Measurements from ENCODE around the gene ZNF800. TPM values are rescaled to one million over a fixed set of nuclear protein-coding genes. Genes with fewer than 3 reads are reported as not detected.

Gene ZNF800
- total and polyA plus RNA-seq, 3 experiments from 2014 or later = 43.8 to 51.5 (median 43.8) TPM

DNA sequence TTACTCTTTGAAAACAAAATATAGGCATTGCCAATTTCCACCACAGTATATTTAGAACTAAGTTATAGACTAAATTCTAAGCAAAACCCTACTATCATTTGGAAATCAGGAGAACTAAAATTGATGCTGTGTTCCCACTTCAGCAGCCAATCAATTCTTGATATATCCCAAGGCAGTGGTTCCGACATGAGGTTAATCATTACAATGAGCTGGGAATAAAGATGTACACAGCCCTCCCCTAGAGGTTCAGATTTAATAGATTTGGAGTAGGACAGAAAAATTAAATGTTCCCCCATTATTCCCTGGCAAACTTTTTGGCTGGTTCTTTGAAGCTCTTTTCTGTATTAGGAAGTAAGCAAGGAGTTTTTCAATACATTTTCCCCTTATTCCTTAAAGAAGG lies 15.1 kb downstream of the ZNF800 start:
- H3K36me3 Mint-ChIP-seq = peaks cover 3 to 66% (median 19%) of the 10 kb centered on the region in 3 donors
- Histone ChIP-seq H3K4me1 (ENCODE audit: insufficient read depth, low read length) (peaks cover 39% of the 10 kb centered on the region), H3K4me3 (ENCODE audit: low read length) (no peak overlapping the region), H3K36me3 (ENCODE audit: insufficient read depth, low read length) (peaks cover 18% of the 10 kb centered on the region), H3K27ac (ENCODE audit: low read depth, low read length) (no peak overlapping the region), H3K9me3 (ENCODE audit: low read length) (no peaks in the 10 kb centered on the region), H3K27me3 (ENCODE audit: insufficient read depth, low read length, poor library complexity, severe bottlenecking) (no peaks in the 10 kb centered on the region)
- peaks cover 64 to 91% (median 79%) of the 10 kb centered on the region in 3 donors for H3K4me1 Mint-ChIP-seq
- H3K9me3 Mint-ChIP-seq = no peaks in the 10 kb centered on the region
- H3K27me3 Mint-ChIP-seq = no peaks in the 10 kb centered on the region
- DNase-seq = no peak
- ChIA-PET CTCF (interaction anchor here (2.0 to 2.1 kb wide), 2 partner anchors 30 to 70 kb away, joined by 7 to 8 read pairs; no protein-coding TSS in a partner anchor), POLR2A (interaction anchor here (0.7 kb wide), 1 partner anchor 15 kb away, joined by 3 read pairs; the partner anchor contains the start of gene ZNF800)
- peak overlapping the region in 1 of 7 donors; percentile 6 for H3K4me3 Mint-ChIP-seq
- peak overlapping the region in 4 of 8 donors; percentile 17 to 36 (median 28) for H3K27ac Mint-ChIP-seq

DNA sequence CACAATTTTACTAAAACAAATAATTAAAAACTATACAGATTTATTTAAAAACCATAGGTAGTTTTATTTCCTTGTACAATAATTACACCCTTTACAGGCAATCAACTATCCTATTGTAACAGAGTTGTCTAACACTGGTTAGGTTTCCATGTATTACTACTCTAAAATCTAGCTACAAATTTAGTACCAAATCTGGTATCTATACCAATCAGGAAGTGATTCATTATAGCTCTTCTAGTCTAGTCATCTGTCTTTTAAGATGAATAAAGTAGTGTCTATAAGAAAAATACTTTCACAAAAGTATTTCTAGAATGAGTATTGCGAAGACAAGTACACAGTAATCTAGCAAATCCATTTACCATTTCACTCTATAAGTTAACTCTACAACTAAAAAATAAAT lies 16.9 kb downstream of the ZNF800 start:
- H3K4me3 Mint-ChIP-seq = no peak overlapping the region
- H3K4me3 ChIP-seq (ENCODE audit: low read length) = no peak overlapping the region
- peaks cover 3 to 67% (median 20%) of the 10 kb centered on the region in 3 donors for H3K36me3 Mint-ChIP-seq
- no peak for DNase-seq
- no peak overlapping the region for H3K27ac ChIP-seq (ENCODE audit: low read depth, low read length)
- peaks cover 18% of the 10 kb centered on the region for H3K36me3 ChIP-seq (ENCODE audit: insufficient read depth, low read length)
- H3K9me3 ChIP-seq (ENCODE audit: low read length) = no peaks in the 10 kb centered on the region
- H3K27me3 Mint-ChIP-seq = no peaks in the 10 kb centered on the region
- no peak overlapping the region for H3K27ac Mint-ChIP-seq
- ChIA-PET CTCF (no interaction called here), POLR2A (no interaction called here)
- H3K9me3 Mint-ChIP-seq = no peaks in the 10 kb centered on the region
- peaks cover 26% of the 10 kb centered on the region for H3K4me1 ChIP-seq (ENCODE audit: insufficient read depth, low read length)
- no peaks in the 10 kb centered on the region for H3K27me3 ChIP-seq (ENCODE audit: insufficient read depth, low read length, poor library complexity, severe bottlenecking)
- H3K4me1 Mint-ChIP-seq = peaks cover 51 to 83% (median 68%) of the 10 kb centered on the region in 3 donors

GRCh38 chr7:127367679-127368078 lies 24.8 kb downstream of the ZNF800 start:
- no peak overlapping the region for H3K27ac ChIP-seq (ENCODE audit: low read depth, low read length)
- Mint-ChIP-seq H3K36me3 (peaks cover 0 to 51% (median 9%) of the 10 kb centered on the region in 3 donors), H3K27me3 (no peaks in the 10 kb centered on the region), H3K4me1 (peaks cover 30 to 38% (median 36%) of the 10 kb centered on the region in 3 donors), H3K27ac (peak overlapping the region in 1 of 8 donors; percentile 30), H3K4me3 (no peak overlapping the region), H3K9me3 (no peaks in the 10 kb centered on the region)
- no peak for DNase-seq
- ChIA-PET CTCF (interaction anchor here (1.2 kb wide), 1 partner anchor 20 kb away, joined by 3 read pairs; no protein-coding TSS in a partner anchor), POLR2A (no interaction called here)
- no peaks in the 10 kb centered on the region for H3K9me3 ChIP-seq (ENCODE audit: low read length)
- H3K4me3 ChIP-seq (ENCODE audit: low read length) = no peak overlapping the region
- no peaks in the 10 kb centered on the region for H3K36me3 ChIP-seq (ENCODE audit: insufficient read depth, low read length)
- no peaks in the 10 kb centered on the region for H3K27me3 ChIP-seq (ENCODE audit: insufficient read depth, low read length, poor library complexity, severe bottlenecking)
- no peaks in the 10 kb centered on the region for H3K4me1 ChIP-seq (ENCODE audit: insufficient read depth, low read length)

GRCh38 chr7:127366680-127367079 lies 25.8 kb downstream of the ZNF800 start:
- Histone ChIP-seq H3K9me3 (ENCODE audit: low read length) (no peaks in the 10 kb centered on the region), H3K27ac (ENCODE audit: low read depth, low read length) (no peak overlapping the region), H3K36me3 (ENCODE audit: insufficient read depth, low read length) (no peaks in the 10 kb centered on the region), H3K27me3 (ENCODE audit: insufficient read depth, low read length, poor library complexity, severe bottlenecking) (no peaks in the 10 kb centered on the region), H3K4me1 (ENCODE audit: insufficient read depth, low read length) (no peaks in the 10 kb centered on the region), H3K4me3 (ENCODE audit: low read length) (no peak overlapping the region)
- DNase-seq = no peak
- POLR2A ChIA-PET = no interaction called here
- Mint-ChIP-seq H3K27ac (peak overlapping the region in 4 of 8 donors; percentile 20 to 95 (median 30)), H3K27me3 (no peaks in the 10 kb centered on the region), H3K9me3 (no peaks in the 10 kb centered on the region), H3K36me3 (peaks cover 0 to 51% (median 9%) of the 10 kb centered on the region in 3 donors), H3K4me1 (peaks cover 30 to 34% (median 30%) of the 10 kb centered on the region in 3 donors), H3K4me3 (no peak overlapping the region)
- CTCF ChIA-PET = interaction anchor here (1.2 kb wide), 1 partner anchor 11 kb away, joined by 4 read pairs; no protein-coding TSS in a partner anchor

DNA sequence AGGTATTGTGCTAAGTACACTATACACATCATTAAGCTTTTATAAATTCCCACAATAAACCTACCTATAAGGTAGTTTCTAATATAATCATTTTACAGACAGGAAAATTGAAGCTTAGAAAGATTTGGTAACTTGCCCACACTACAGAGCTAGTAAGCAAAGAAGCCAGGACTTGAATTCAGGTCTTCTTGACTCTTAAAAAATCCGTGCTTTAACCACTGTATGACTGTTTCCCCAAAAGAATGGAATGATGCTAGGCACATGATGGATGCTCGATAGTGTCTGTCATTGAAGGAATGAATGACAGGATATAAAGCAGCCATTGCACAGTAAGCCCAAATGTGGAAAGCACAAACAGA lies 26.6 kb downstream of the ZNF800 start:
- Histone ChIP-seq H3K4me3 (ENCODE audit: low read length) (no peak overlapping the region), H3K9me3 (ENCODE audit: low read length) (no peaks in the 10 kb centered on the region), H3K27ac (ENCODE audit: low read depth, low read length) (no peak overlapping the region), H3K36me3 (ENCODE audit: insufficient read depth, low read length) (peaks cover 2% of the 10 kb centered on the region), H3K27me3 (ENCODE audit: insufficient read depth, low read length, poor library complexity, severe bottlenecking) (no peaks in the 10 kb centered on the region), H3K4me1 (ENCODE audit: insufficient read depth, low read length) (no peaks in the 10 kb centered on the region)
- Mint-ChIP-seq H3K27ac (peak overlapping the region in 1 of 8 donors; percentile 5), H3K4me1 (peaks cover 26 to 30% (median 30%) of the 10 kb centered on the region in 3 donors), H3K9me3 (no peaks in the 10 kb centered on the region), H3K4me3 (no peak overlapping the region), H3K27me3 (no peaks in the 10 kb centered on the region), H3K36me3 (peaks cover 0 to 50% (median 7%) of the 10 kb centered on the region in 3 donors)
- ChIA-PET CTCF (interaction anchor here (1.2 to 1.8 kb wide), 2 partner anchors 11 to 18 kb away, joined by 4 to 5 read pairs; no protein-coding TSS in a partner anchor), POLR2A (interaction anchor here (1.1 kb wide), 1 partner anchor 27 kb away, joined by 3 read pairs; the partner anchor contains the start of gene ZNF800)
- DNase-seq = no peak

DNA sequence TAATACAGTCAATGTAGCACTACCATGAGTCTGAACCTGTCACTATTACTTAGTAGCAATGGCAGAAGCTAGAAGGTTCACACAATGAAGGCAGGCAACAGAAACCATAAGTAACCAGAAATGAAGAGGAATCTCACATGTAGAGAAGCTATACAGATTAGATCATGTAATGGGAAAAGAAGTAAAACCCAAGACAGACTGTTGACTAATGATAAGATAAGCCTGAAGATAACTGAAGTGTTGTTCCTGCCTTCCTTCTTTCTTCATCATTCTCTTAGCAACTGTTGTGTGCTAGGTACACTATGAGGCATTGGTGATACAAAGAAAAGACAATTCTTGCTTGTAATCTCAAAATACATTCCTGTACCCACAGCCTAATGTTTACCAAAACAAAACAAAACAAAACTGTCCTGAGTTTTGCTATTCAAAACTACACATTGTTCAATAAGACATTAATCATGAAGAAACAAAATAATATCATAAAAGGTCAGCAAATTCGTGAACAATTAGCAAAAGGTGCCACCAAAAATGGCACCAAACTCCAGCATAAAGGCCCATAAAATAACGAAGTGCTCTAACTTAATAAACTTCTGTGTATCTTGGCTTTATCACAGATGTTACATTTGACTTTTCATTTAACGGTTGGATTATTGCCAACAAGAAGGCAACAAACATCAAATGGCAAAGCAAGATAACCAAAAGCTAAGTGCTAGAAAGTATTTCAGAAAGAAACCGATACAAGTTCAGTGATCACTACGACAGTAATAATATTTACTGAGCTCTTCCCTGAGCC lies 27.1 kb downstream of the ZNF800 start:
- Histone ChIP-seq H3K36me3 (ENCODE audit: insufficient read depth, low read length) (peaks cover 6% of the 10 kb centered on the region), H3K27ac (ENCODE audit: low read depth, low read length) (no peak overlapping the region), H3K9me3 (ENCODE audit: low read length) (no peaks in the 10 kb centered on the region), H3K27me3 (ENCODE audit: insufficient read depth, low read length, poor library complexity, severe bottlenecking) (no peaks in the 10 kb centered on the region), H3K4me3 (ENCODE audit: low read length) (no peak overlapping the region), H3K4me1 (ENCODE audit: insufficient read depth, low read length) (no peaks in the 10 kb centered on the region)
- Mint-ChIP-seq H3K27ac (peak overlapping the region in 5 of 8 donors; percentile 3 to 73 (median 17)), H3K4me3 (no peak overlapping the region), H3K36me3 (peaks cover 0 to 49% (median 5%) of the 10 kb centered on the region in 3 donors), H3K4me1 (peaks cover 26 to 30% (median 30%) of the 10 kb centered on the region in 3 donors), H3K9me3 (no peaks in the 10 kb centered on the region), H3K27me3 (no peaks in the 10 kb centered on the region)
- DNase-seq = no peak
- CTCF ChIA-PET = interaction anchor here (1.8 kb wide), 1 partner anchor 18 kb away, joined by 5 read pairs; no protein-coding TSS in a partner anchor
- POLR2A ChIA-PET = interaction anchor here (1.1 kb wide), 1 partner anchor 27 kb away, joined by 3 read pairs; the partner anchor contains the start of gene ZNF800

- no peak for DNase-seq
- H3K9me3 Mint-ChIP-seq = no peaks in the 10 kb centered on the region
- H3K4me3 ChIP-seq (ENCODE audit: low read length) = no peak overlapping the region
- H3K27ac ChIP-seq (ENCODE audit: low read depth, low read length) = no peak overlapping the region
- peaks cover 14 to 32% (median 24%) of the 10 kb centered on the region in 3 donors for H3K4me1 Mint-ChIP-seq
- H3K27ac Mint-ChIP-seq = no peak overlapping the region
- no peak overlapping the region for H3K4me3 Mint-ChIP-seq
- CTCF ChIA-PET = interaction anchor here (2.0 kb wide), 1 partner anchor 14 kb away, joined by 7 read pairs; no protein-coding TSS in a partner anchor
- H3K27me3 ChIP-seq (ENCODE audit: insufficient read depth, low read length, poor library complexity, severe bottlenecking) = no peaks in the 10 kb centered on the region
- no peaks in the 10 kb centered on the region for H3K27me3 Mint-ChIP-seq
- no peaks in the 10 kb centered on the region for H3K4me1 ChIP-seq (ENCODE audit: insufficient read depth, low read length)
- POLR2A ChIA-PET = no interaction called here
- H3K36me3 Mint-ChIP-seq = peaks cover 0 to 45% (median 3%) of the 10 kb centered on the region in 3 donors
- H3K36me3 ChIP-seq (ENCODE audit: insufficient read depth, low read length) = peaks cover 6% of the 10 kb centered on the region
- no peaks in the 10 kb centered on the region for H3K9me3 ChIP-seq (ENCODE audit: low read length)
Observed at GRCh38 chr7:127362364-127363027, 30.0 kb downstream of the ZNF800 start.
